GM23338 (cell line): ENCODE measurements around the gene CYB5D1. TPM values are rescaled to one million over a fixed set of nuclear protein-coding genes. Genes with fewer than 3 reads are reported as not detected.

Source experiments
- ATAC-seq: fragments of 200-7000 bp; cut with Tn5 transposase; 3 replicates; pipeline ENCODE4 v1.9.1; 2020
- DNase-seq: peaks from one replicate; pipeline ENCODE4 v3.0.0-alpha.2; 2015; ENCODE audit warnings: low spot score
- H2AFZ ChIP-seq: fragments of 200-600 bp; sonication (generic); 2 replicates; pipeline ENCODE4 v1.8.0; 2016; ENCODE audit warnings: antibody characterized with exemption, mild to moderate bottlenecking, moderate library complexity
- H3F3A ChIP-seq: fragments of 200-600 bp; sonication (generic); replicated peaks from 2 replicates; pipeline ENCODE4 v1.8.0; 2017; ENCODE audit warnings: antibody characterized with exemption, mixed run types, low read depth
- H3K27ac ChIP-seq: fragments of 200-600 bp; sonication (generic); 2 replicates; pipeline ENCODE4 v1.6.1; 2016; ENCODE audit warnings: low read depth
- H3K27me3 ChIP-seq: fragments of 200-600 bp; sonication (generic); 2 replicates; pipeline ENCODE4 v1.8.0; 2016; ENCODE audit warnings: mild to moderate bottlenecking, mixed run types, moderate library complexity; ENCODE audit not compliant: insufficient read depth
- H3K36me3 ChIP-seq: fragments of 200-600 bp; sonication (generic); 2 replicates; pipeline ENCODE4 v1.8.0; 2016; ENCODE audit warnings: mild to moderate bottlenecking; ENCODE audit not compliant: insufficient read depth
- H3K4me1 ChIP-seq: fragments of 200-600 bp; sonication (generic); 2 replicates; pipeline ENCODE4 v1.8.0; 2016; ENCODE audit warnings: mild to moderate bottlenecking, moderate library complexity; ENCODE audit not compliant: insufficient read depth
- H3K4me2 ChIP-seq: fragments of 200-600 bp; sonication (generic); 2 replicates; pipeline ENCODE4 v1.7.1; 2017; ENCODE audit warnings: mixed run types
- H3K4me3 ChIP-seq: fragments of 200-600 bp; sonication (generic); 2 replicates; pipeline ENCODE4 v1.6.1; 2016; ENCODE audit warnings: mixed run types
- H3K79me2 ChIP-seq: fragments of 200-600 bp; sonication (generic); replicated peaks from 2 replicates; pipeline ENCODE4 v1.8.0; 2017; ENCODE audit warnings: mild to moderate bottlenecking; ENCODE audit not compliant: insufficient read depth
- H3K9me2 ChIP-seq: fragments of 200-600 bp; sonication (generic); 2 replicates; pipeline ENCODE4 v1.8.0; 2017; ENCODE audit not compliant: insufficient read depth
- H4K20me1 ChIP-seq: fragments of 200-600 bp; sonication (generic); replicated peaks from 2 replicates; pipeline ENCODE4 v1.8.0; 2017; ENCODE audit warnings: mild to moderate bottlenecking; ENCODE audit not compliant: insufficient read depth
- H3K27ac Mint-ChIP-seq: 2 replicates; pipeline ENCODE4 v1.8.0; 2020; ENCODE audit warnings: inconsistent platforms, mild to moderate bottlenecking, moderate library complexity, mixed read lengths
- H3K27me3 Mint-ChIP-seq: 3 replicates; pipeline ENCODE4 v1.8.0; 2022; ENCODE audit warnings: low read depth, mild to moderate bottlenecking, moderate library complexity, mixed read lengths, inconsistent platforms; ENCODE audit not compliant: insufficient read depth, poor library complexity
- H3K36me3 Mint-ChIP-seq: 3 replicates; pipeline ENCODE4 v1.8.0; 2021; ENCODE audit warnings: low read depth, mild to moderate bottlenecking, inconsistent platforms, moderate library complexity, mixed read lengths
- H3K4me1 Mint-ChIP-seq: 3 replicates; pipeline ENCODE4 v1.8.0; 2020; ENCODE audit warnings: mild to moderate bottlenecking, inconsistent platforms, mixed read lengths
- H3K4me3 Mint-ChIP-seq: 3 replicates; pipeline ENCODE4 v1.8.0; 2021; ENCODE audit warnings: moderate library complexity, mild to moderate bottlenecking, inconsistent platforms, mixed read lengths
- H3K9me3 Mint-ChIP-seq: 3 replicates; pipeline ENCODE4 v1.8.0; 2020; ENCODE audit warnings: moderate library complexity, mild to moderate bottlenecking, inconsistent platforms, mixed read lengths
- CREB1 ChIP-seq: fragments of 250-450 bp; sonication (Bioruptor Pico); IDR thresholded peaks from 2 replicates; pipeline ENCODE4 v1.5.0; 2020; ENCODE audit warnings: low read depth, mild to moderate bottlenecking, moderate library complexity
- EZH2 ChIP-seq: fragments of 200-600 bp; sonication (generic); IDR thresholded peaks from one replicate; pipeline ENCODE4 v1.8.0; 2017; ENCODE audit warnings: antibody characterized with exemption, mild to moderate bottlenecking, low read depth; ENCODE audit not compliant: unreplicated experiment
- JUNB ChIP-seq: IDR thresholded peaks from one replicate; pipeline ENCODE4 v1.6.1; 2016; ENCODE audit warnings: antibody characterized with exemption; ENCODE audit not compliant: unreplicated experiment
- NANOG ChIP-seq: IDR thresholded peaks from 2 replicates; pipeline ENCODE4 v1.6.1; 2016; ENCODE audit warnings: antibody characterized with exemption, borderline replicate concordance
- POLR2AphosphoS5 ChIP-seq: IDR thresholded peaks from 2 replicates; pipeline ENCODE4 v1.6.1; 2016; ENCODE audit warnings: antibody characterized with exemption, low read depth
- STAT1 ChIP-seq: IDR thresholded peaks from one replicate; pipeline ENCODE4 v1.6.1; 2016; ENCODE audit warnings: antibody characterized with exemption; ENCODE audit not compliant: unreplicated experiment
- ZNF114 ChIP-seq: fragments of 250-450 bp; sonication (Bioruptor Pico); IDR thresholded peaks from 2 replicates; pipeline ENCODE4 v1.5.0; 2020; ENCODE audit warnings: mild to moderate bottlenecking, moderate library complexity
- ZNF331 ChIP-seq: fragments of 250-450 bp; sonication (Bioruptor Pico); IDR thresholded peaks from 2 replicates; pipeline ENCODE4 v1.5.0; 2020; ENCODE audit warnings: low read depth, mild to moderate bottlenecking, moderate library complexity
- polyA plus RNA-seq: library from polyadenylated mRNA; unstranded; fragments of >200 nt; fragmentation: Nextera tagmentation; extraction: Ambion mirVana; gene quantifications from 2 replicates; pipeline ENCODE4 v1.2.1, GENCODE V29; 2016
- total RNA-seq: library from RNA; depleted of rRNA; stranded (reverse); fragments of >200 nt; shearing (Covaris generic); gene quantifications from 2 replicates; pipeline ENCODE4 v1.2.3, GENCODE V29; 2014
- TF ChIP-seq, protein P1 (sequence below), 2 experiments: fragments of 200-600 bp in 1 of 2; sonication (generic) in 1 of 2; conservative IDR thresholded peaks; 2 replicates each; pipeline versions ENCODE4 v1.5.1 to v1.6.1; 2016 to 2017; ENCODE audit warnings: antibody characterized with exemption in 2 of 2, low read depth in 2 of 2, mild to moderate bottlenecking in 2 of 2, moderate library complexity in 1 of 2
- TF ChIP-seq, protein P2 (sequence below): IDR thresholded peaks from 2 replicates; pipeline ENCODE4 v1.6.1; 2016; ENCODE audit warnings: antibody characterized with exemption
- TF ChIP-seq, protein P3 (sequence below): IDR thresholded peaks from one replicate; pipeline ENCODE4 v1.6.1; 2018; ENCODE audit warnings: antibody characterized with exemption; ENCODE audit not compliant: unreplicated experiment

Gene CYB5D1
- total and polyA plus RNA-seq, 2 experiments from 2014 or later = 3.5 to 8.4 TPM

DNA sequence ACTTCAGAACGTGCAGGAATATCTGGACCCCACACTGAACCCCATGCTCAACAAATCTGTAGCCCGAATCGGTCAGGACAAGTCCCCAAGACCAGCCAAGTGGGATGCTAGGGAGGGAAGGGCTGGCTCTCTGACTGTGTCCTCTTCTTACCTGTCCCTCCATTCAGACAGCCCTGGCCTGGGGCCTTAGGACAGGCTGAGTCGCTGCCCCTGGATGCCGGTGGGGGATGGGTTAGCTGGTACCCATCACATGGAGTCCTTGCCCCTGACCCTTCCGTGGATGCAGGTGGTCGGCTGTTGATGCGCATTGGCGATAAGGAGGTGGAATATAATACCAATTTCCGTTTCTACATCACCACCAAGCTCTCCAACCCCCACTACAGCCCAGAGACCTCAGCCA lies 39.8 kb upstream of the CYB5D1 start:
- no peak overlapping the region for H3K4me3 ChIP-seq
- no peaks in the 10 kb centered on the region for H3K9me3 Mint-ChIP-seq
- H3K4me1 ChIP-seq = no peaks in the 10 kb centered on the region
- no peak overlapping the region for H3K27ac Mint-ChIP-seq
- H3K27me3 Mint-ChIP-seq = peaks cover 22% of the 10 kb centered on the region
- H3K36me3 Mint-ChIP-seq = no peaks in the 10 kb centered on the region; the same call in 2 of the 3 replicates
- H3K27ac ChIP-seq = no peak overlapping the region
- H3K36me3 ChIP-seq = no peaks in the 10 kb centered on the region
- H3K9me2 ChIP-seq = no peaks in the 10 kb centered on the region
- H4K20me1 ChIP-seq = no peaks in the 10 kb centered on the region
- no peak for DNase-seq
- no peaks in the 10 kb centered on the region for H3F3A ChIP-seq
- H3K4me1 Mint-ChIP-seq = no peaks in the 10 kb centered on the region; the same call in 2 of the 3 replicates
- no peaks in the 10 kb centered on the region for H3K79me2 ChIP-seq
- H3K4me3 Mint-ChIP-seq = no peak overlapping the region
- ATAC-seq = no peak
- H3K27me3 ChIP-seq = no peaks in the 10 kb centered on the region
- H3K4me2 ChIP-seq = no peak overlapping the region
- no peak for TF ChIP-seq ZNF114 (CRISPR knock-in tag)
- H2AFZ ChIP-seq = no peak overlapping the region

DNA sequence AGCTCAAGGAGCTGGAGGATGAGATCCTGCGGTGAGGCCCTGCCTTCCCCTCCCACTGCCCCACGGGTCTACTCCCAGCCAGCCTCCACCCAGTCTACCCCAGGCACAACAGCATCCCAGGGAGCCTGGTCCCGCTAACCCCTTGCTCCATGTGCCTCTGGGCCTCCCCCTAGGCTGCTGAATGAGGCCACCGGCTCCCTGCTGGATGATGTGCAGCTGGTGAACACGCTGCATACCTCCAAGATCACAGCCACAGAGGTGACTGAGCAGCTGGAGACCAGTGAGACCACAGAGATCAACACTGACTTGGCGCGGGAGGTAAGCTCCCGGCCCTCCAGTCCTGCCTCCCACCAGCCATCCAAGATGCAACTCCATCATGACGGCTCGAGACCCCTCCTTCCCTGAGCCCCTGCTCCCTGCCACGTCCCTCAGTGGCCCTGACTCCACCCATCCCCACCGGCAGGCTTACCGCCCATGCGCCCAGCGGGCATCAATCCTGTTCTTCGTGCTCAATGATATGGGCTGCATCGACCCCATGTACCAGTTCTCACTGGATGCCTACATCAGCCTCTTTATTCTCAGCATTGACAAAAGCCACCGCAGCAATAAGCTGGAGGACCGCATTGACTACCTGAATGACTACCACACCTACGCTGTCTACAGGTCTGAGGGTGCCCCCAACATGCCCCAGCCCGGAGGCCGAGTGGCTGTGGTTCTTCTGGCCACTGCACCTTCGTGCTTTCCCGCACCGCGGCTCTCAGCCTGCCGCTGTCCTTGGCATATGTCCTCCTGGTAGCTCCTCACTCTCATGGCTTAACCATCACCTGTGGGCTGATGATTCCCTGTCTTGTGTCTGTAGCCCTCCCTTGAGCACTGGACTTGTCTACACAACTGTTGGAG lies 38.8 kb upstream of the CYB5D1 start:
- no peaks in the 10 kb centered on the region for H4K20me1 ChIP-seq
- no peaks in the 10 kb centered on the region for H3K36me3 ChIP-seq
- no peak overlapping the region for H3K4me2 ChIP-seq
- DNase-seq (no peak), ATAC-seq (no peak)
- peaks cover 9% of the 10 kb centered on the region; the same call in 1 of the 2 replicates for H3K27me3 ChIP-seq
- H3F3A ChIP-seq = no peaks in the 10 kb centered on the region
- no peak overlapping the region; the same call in 2 of the 3 replicates for H3K4me3 Mint-ChIP-seq
- H3K27ac ChIP-seq = no peak overlapping the region
- peaks cover 22% of the 10 kb centered on the region for H3K27me3 Mint-ChIP-seq
- no peak overlapping the region for H2AFZ ChIP-seq
- peaks cover 8% of the 10 kb centered on the region for H3K4me1 Mint-ChIP-seq
- no peaks in the 10 kb centered on the region for H3K9me3 Mint-ChIP-seq
- no peak overlapping the region for H3K4me3 ChIP-seq
- no peaks in the 10 kb centered on the region for H3K4me1 ChIP-seq
- TF ChIP-seq, protein P1, sequence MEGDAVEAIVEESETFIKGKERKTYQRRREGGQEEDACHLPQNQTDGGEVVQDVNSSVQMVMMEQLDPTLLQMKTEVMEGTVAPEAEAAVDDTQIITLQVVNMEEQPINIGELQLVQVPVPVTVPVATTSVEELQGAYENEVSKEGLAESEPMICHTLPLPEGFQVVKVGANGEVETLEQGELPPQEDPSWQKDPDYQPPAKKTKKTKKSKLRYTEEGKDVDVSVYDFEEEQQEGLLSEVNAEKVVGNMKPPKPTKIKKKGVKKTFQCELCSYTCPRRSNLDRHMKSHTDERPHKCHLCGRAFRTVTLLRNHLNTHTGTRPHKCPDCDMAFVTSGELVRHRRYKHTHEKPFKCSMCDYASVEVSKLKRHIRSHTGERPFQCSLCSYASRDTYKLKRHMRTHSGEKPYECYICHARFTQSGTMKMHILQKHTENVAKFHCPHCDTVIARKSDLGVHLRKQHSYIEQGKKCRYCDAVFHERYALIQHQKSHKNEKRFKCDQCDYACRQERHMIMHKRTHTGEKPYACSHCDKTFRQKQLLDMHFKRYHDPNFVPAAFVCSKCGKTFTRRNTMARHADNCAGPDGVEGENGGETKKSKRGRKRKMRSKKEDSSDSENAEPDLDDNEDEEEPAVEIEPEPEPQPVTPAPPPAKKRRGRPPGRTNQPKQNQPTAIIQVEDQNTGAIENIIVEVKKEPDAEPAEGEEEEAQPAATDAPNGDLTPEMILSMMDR (conservative IDR thresholded peaks at IDR 0.05; ENCODE audit: low read depth in 2 of 2) = no peak
- no peak overlapping the region for H3K27ac Mint-ChIP-seq
- no peaks in the 10 kb centered on the region for H3K79me2 ChIP-seq
- H3K9me2 ChIP-seq = no peaks in the 10 kb centered on the region
- H3K36me3 Mint-ChIP-seq = no peaks in the 10 kb centered on the region; the same call in 2 of the 3 replicates

DNA sequence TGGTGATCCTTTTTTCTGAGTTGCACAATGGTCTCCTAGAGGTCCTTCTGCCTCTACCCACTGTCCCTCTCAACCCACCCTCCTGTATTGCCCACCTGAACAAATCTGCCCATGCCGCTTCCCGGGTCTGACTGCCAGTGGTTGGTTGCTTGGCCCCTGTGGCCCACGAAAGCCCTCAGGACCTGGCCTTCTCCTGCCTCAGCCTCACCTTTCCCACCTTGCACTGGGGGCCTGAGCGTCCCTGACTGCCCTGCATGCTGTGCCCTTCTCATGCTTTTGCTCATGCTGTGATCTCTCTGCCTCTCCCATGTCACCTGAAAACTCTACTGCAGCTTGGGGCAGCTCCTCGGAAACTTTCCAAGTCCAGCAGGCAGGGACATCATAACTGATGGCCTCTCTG lies 37.6 kb upstream of the CYB5D1 start:
- no peak overlapping the region for H3K4me3 Mint-ChIP-seq
- ATAC-seq = no peak
- no peak for DNase-seq
- H3F3A ChIP-seq = no peaks in the 10 kb centered on the region
- no peak overlapping the region for H3K4me3 ChIP-seq
- H3K79me2 ChIP-seq = no peaks in the 10 kb centered on the region
- no peaks in the 10 kb centered on the region for H3K9me2 ChIP-seq
- H3K27me3 ChIP-seq = peaks cover 21% of the 10 kb centered on the region; the same call in 1 of the 2 replicates
- H3K27me3 Mint-ChIP-seq = peaks cover 27% of the 10 kb centered on the region
- no peaks in the 10 kb centered on the region for H4K20me1 ChIP-seq
- H3K36me3 Mint-ChIP-seq = no peaks in the 10 kb centered on the region; the same call in 2 of the 3 replicates
- no peak overlapping the region for H2AFZ ChIP-seq
- no peaks in the 10 kb centered on the region for H3K4me1 ChIP-seq
- H3K9me3 Mint-ChIP-seq = no peaks in the 10 kb centered on the region
- H3K4me2 ChIP-seq = no peak overlapping the region
- peaks cover 11% of the 10 kb centered on the region for H3K4me1 Mint-ChIP-seq
- no peaks in the 10 kb centered on the region for H3K36me3 ChIP-seq
- H3K27ac Mint-ChIP-seq = no peak overlapping the region
- no peak overlapping the region for H3K27ac ChIP-seq
- TF ChIP-seq POLR2AphosphoS5 (no peak), CREB1 (CRISPR knock-in tag) (no peak), ZNF331 (no peak), STAT1 (no peak), EZH2 (no peak), NANOG (no peak), JUNB (no peak)
- TF ChIP-seq, protein P2, sequence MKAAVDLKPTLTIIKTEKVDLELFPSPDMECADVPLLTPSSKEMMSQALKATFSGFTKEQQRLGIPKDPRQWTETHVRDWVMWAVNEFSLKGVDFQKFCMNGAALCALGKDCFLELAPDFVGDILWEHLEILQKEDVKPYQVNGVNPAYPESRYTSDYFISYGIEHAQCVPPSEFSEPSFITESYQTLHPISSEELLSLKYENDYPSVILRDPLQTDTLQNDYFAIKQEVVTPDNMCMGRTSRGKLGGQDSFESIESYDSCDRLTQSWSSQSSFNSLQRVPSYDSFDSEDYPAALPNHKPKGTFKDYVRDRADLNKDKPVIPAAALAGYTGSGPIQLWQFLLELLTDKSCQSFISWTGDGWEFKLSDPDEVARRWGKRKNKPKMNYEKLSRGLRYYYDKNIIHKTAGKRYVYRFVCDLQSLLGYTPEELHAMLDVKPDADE = no peak
- TF ChIP-seq, protein P3, sequence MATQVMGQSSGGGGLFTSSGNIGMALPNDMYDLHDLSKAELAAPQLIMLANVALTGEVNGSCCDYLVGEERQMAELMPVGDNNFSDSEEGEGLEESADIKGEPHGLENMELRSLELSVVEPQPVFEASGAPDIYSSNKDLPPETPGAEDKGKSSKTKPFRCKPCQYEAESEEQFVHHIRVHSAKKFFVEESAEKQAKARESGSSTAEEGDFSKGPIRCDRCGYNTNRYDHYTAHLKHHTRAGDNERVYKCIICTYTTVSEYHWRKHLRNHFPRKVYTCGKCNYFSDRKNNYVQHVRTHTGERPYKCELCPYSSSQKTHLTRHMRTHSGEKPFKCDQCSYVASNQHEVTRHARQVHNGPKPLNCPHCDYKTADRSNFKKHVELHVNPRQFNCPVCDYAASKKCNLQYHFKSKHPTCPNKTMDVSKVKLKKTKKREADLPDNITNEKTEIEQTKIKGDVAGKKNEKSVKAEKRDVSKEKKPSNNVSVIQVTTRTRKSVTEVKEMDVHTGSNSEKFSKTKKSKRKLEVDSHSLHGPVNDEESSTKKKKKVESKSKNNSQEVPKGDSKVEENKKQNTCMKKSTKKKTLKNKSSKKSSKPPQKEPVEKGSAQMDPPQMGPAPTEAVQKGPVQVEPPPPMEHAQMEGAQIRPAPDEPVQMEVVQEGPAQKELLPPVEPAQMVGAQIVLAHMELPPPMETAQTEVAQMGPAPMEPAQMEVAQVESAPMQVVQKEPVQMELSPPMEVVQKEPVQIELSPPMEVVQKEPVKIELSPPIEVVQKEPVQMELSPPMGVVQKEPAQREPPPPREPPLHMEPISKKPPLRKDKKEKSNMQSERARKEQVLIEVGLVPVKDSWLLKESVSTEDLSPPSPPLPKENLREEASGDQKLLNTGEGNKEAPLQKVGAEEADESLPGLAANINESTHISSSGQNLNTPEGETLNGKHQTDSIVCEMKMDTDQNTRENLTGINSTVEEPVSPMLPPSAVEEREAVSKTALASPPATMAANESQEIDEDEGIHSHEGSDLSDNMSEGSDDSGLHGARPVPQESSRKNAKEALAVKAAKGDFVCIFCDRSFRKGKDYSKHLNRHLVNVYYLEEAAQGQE = no peak
